Activated naive CD4-positive, alpha-beta T cell treated with anti-CD3 and anti-CD28 coated beads, Interleukin-2, amount 10 ng/mL, durations not matched to agents 5 hours and 36 hours (primary cell): ENCODE data around the gene IRF3. TPM values are rescaled to one million over a fixed set of nuclear protein-coding genes. Genes with fewer than 3 reads are reported as not detected.

Experiments
- microRNA-seq: library from miRNA; unstranded; fragments of <30 nt; microRNA quantifications from one replicate; pipeline ENCODE4 v1.2.0, GENCODE V29; 2022; ENCODE audit warnings: borderline microRNAs expressed, borderline replicate concordance
- total RNA-seq, 2 experiments: library from RNA; stranded (reverse); gene quantifications; one replicate each; pipeline ENCODE4 v1.2.3, GENCODE V29; 2021

Gene IRF3, protein sequence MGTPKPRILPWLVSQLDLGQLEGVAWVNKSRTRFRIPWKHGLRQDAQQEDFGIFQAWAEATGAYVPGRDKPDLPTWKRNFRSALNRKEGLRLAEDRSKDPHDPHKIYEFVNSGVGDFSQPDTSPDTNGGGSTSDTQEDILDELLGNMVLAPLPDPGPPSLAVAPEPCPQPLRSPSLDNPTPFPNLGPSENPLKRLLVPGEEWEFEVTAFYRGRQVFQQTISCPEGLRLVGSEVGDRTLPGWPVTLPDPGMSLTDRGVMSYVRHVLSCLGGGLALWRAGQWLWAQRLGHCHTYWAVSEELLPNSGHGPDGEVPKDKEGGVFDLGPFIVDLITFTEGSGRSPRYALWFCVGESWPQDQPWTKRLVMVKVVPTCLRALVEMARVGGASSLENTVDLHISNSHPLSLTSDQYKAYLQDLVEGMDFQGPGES
- 100 to 1,000 TPM; 148 to 156 TPM for total RNA-seq

DNA sequence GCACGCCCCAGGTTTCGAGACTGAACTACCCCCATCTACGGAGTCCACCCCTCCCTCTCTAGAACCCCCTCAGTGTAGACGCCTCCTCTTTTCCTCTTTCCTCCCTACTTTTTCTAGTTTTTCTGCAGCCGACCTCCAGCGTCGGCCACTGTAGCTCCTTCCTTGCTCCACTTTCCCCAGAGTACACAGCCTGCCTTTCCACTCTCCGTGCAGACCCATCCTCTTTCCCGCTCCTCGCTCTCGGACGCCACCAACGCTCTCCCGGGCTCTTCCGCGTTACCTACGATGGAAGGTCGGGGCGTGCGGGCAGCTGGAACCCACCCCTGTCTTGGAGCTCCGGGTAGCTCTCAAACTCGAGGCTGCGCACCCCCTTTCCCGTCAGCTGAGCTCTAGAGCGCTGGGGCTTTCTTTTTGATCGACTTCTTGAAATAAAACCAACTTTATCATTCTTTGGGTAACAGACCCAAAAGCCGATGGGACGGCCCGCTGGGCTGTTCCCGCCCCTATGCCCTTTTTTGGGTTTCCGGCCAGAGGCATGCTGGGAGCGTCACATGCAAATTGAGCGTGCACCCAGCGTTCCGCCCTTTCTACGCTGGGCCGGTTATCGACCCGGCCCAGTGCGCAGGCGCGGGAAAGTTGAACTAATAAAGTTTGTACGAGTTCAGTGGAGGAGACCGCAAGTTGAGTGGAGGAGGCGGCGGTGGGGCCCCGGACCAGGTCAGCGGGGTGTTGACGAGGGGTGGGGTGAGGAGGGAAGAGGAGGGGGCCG lies at the start of gene IRF3, which contains the start of gene BCL2L12:
TSS of gene IRF3 (minus strand) at position 507 of the 769 bp plus-strand sequence. CDS start 1,019 bp downstream, outside the sequence.
TSS of gene BCL2L12 (plus strand) at position 583 of the 769 bp plus-strand sequence. CDS start 760 bp downstream, outside the sequence.

DNA sequence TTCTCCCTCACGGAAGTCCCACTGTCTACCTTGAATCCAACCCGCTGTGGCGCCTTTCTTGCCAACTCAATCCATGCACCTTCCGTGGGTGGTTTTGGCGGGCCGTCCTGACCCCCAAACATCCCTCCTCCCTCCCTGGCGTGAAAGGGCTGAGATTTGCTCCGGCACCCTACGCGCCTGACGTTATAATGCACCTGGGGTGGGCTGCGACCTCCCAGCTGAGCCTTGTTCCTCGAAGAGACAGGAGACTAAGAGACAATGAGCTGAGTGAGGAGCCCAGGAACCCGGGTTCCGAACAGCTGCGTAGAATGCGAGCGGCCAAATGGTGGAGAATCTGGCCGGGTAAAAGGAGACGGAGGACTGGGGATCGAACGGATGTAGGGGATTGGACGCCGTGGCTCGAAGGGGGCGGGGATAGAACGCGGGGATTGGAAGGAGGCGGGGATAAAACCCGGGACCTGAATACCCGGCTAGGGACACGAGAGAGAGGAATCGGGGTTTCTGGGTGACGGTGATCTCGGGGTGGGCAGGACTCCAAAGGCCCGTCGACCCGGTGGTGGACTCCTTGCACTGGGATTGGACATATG lies 25.1 kb upstream of the IRF3 start, which contains the start of gene CPT1C:
TSS of gene CPT1C (plus strand) at position 461 of the 587 bp plus-strand sequence. CDS start 1,137 bp downstream, outside the sequence.

DNA sequence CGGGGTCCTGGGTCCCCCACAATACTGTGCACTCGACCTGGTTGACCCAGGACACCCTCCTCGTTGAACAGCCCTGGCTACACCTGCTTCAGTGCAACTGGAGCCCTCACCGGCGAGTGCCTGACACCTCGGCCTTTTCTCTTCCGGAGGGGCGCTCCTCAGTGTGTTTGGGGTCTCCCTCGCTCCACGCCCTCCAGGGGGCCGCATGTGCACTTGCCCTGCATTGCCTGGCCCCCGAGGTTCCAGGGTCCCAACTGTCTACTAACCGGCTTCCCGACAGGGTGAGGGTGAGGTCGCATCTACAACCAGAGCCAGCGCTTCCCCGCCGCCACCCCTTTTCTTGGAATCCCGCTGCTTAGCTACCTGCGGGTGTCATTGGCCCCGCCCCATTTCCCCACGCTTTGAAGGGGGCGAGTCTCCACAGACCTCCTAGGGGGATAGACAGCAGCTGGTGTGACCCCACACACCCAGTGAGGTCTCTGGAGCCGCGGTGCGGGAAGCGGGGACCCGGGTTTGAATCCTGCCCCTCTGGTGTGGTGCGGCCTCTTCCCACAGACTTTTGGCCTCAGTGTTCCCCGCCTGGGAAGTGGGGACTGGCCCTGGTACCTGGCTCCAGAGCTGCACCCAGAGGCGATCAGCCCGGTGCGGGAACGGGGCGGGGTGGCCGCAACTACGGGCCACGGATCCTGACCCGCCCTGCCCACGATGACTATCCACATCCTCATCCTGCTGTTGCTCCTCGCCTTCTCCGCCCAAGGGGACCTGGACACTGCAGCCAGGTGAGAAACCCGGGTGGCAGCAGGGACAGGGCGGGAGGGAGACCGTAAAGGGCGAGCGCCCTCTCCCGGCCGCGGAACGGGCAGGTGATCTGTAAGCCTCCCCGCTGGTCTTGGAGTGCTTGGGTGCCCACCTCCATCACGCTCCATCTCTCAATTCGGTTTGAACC lies 23.7 kb upstream of the IRF3 start, which contains the start of gene ADM5:
TSS of gene ADM5 (plus strand) at position 462 of the 946 bp plus-strand sequence. CDS start at position 706, 244 bp downstream.

DNA sequence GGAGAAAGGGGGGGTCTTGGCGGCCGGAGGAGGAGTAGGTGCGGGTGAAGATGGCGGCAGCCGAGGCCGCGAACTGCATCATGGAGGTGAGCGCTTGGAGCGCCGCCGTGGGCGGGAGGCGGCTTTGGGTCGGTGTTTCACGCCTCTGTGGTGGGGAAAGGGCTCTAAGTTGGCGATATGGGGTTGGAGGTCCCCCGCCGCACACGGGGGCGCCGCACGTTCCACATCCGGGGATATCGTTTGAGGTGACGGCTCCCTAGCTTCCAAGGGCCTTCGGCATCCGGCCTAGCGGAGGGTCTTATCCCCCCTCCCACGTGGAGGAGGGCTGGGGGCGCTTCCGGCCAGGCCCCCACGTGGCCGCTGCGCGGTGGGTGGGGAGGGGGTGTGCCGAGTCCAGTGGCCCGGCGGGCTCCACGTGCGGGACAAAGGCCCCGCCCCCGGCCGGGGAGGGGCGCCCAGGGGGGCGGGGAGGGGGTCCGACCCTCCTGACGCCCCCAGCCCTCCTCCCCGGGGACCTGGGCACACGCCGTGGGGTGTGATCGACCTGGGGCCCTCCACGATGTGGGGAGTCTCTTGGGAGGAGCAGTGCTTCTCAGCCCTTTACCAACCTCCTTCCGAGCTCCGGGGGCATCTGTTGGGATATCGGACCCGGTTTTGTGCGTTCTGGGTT lies 11.7 kb upstream of the IRF3 start, which contains the start of gene PRMT1:
TSS of gene PRMT1 (plus strand) at position 41 of the 670 bp plus-strand sequence. CDS start at position 51, 10 bp downstream.

DNA sequence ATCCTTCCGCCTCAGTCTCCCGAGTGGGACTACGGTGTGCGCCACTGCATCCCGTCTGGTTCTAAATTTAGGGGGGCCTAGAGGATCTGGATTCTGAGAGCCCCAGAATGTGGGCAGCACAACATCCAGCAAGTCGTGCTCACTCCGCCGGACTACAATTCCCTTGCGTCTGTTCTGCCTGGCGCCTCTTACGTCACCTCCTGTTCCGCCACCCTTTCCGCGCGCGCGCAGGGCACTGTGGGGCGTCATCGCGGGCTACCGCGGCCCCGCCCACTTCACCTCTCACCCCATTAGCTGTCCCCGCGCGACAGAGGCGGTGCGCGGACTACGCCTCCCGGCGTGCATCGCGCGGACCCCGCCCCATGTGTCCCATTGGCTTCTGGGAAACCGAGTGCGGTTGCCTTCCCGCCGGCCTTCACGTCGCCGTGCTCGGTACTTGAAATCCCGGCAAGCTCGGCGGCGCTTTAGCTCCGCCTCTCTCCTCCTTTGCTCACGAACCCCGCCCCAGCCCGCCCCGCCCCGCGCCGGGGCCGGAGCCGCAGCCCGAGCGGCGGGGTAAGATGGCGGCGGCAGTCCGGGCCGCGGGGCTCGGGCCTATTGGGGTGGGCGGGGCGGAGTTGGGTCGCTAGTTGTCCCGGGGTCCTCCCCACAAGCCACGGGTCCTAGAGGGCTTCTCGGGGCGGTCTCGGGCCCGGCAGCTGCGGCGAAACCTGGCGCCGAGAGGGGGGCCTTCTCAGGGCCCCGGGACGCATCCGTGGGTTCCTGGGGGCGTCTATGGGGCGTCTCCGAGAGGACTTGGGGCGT lies 23.8 kb downstream of the IRF3 start, which contains the start of gene SCAF1:
TSS of gene SCAF1 (plus strand) at position 522 of the 804 bp plus-strand sequence. CDS start 2,818 bp downstream, outside the sequence.

DNA sequence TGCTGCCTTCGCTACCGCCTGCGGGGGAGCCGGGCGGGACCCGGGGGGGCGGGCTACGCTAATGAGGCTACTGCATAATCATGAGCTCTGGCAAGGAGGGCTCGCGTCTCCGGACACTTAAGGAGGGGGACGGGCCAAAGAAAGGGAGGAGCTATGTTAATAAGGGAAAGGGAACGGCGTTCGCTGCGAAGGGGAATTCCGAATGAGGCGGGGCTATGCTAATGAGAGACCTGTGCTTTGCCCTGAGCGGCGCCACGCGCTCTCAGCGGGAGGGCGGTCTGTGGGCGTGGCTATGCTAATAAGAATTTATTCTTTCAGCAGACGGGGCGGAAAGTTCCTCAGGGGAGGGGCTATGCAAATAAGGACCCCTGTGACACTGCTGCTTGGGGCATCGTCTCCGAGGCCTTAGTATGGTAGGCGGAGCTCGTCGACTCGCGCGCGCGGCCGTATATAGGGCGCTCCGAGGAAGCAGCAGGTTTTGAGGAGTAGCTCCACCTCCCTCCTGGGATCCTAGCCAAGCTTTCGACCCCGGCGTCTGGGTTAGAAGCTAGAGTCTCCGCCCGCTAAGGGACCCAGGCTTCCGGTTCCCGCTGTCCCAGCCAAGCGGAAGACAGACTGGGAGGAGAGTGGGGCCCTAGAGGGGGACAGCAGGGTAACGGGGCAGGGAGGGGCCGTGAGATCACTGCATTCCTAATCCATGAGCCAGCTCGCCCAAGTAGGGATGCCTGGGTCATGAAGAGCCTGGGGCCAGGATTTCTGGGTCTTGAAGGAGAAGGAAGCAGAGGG lies 25.4 kb downstream of the IRF3 start, which contains the start of gene RRAS:
TSS of gene RRAS (minus strand) at position 31 of the 786 bp plus-strand sequence. CDS start 45 bp downstream, outside the sequence.

Small RNAs within 50 kb of the gene (microRNA-seq; reads per million reads assigned to microRNA genes)
- gene MIR5088, result not detected

Other genes with a start within 250 kb of the IRF3 start
- 1 to 10 TPM; 1.4 to 1.5 TPM for gene PTH2, start 242.4 kb downstream of the IRF3 start, total RNA-seq
- not detected for gene GFY, start 240.5 kb downstream of the IRF3 start, total RNA-seq
- under 1 TPM; 0.19 to 0.23 TPM for gene SLC17A7, start 224.3 kb downstream of the IRF3 start, total RNA-seq
- 100 to 1,000 TPM; 175 to 179 TPM for gene PIH1D1, start 214.0 kb downstream of the IRF3 start, total RNA-seq
- 10 to 100 TPM; 45.2 to 49.4 TPM for gene ALDH16A1, start 212.6 kb downstream of the IRF3 start, total RNA-seq
- gene FLT3LG, start 191.6 kb downstream of the IRF3 start, total RNA-seq, result 100 to 1,000 TPM; 398 to 423 TPM
- 1,000 to 10,000 TPM; 3,272 to 3,289 TPM for gene RPL13A, start 178.2 kb downstream of the IRF3 start, total RNA-seq
- gene RPS11, start 169.4 kb downstream of the IRF3 start, total RNA-seq, result 1,000 to 10,000 TPM; 3,280 to 3,427 TPM
- gene FCGRT, start 153.2 kb downstream of the IRF3 start, total RNA-seq, result 10 to 100 TPM; 28.0 to 34.5 TPM
- gene RCN3, start 137.9 kb downstream of the IRF3 start, total RNA-seq, result 1 to 10 TPM; 1.8 to 2.6 TPM
- gene NOSIP, start 85.3 kb downstream of the IRF3 start, total RNA-seq, result 100 to 1,000 TPM; 408 to 414 TPM
- gene PRRG2, start 84.5 kb downstream of the IRF3 start, total RNA-seq, result 1 to 10 TPM; 1.8 to 2.2 TPM
- 10 to 100 TPM; 39.3 to 40.8 TPM for gene PRR12, start 74.7 kb downstream of the IRF3 start, total RNA-seq
- gene RRAS, start 25.7 kb downstream of the IRF3 start, total RNA-seq, result 10 to 100 TPM; 13.7 to 13.8 TPM
- 10 to 100 TPM; 53.6 to 55.0 TPM for gene SCAF1, start 23.6 kb downstream of the IRF3 start, total RNA-seq
- 10 to 100 TPM; 47.4 to 50.9 TPM for gene BCL2L12, start 76 bp upstream of the IRF3 start, total RNA-seq
- 100 to 1,000 TPM; 115 to 116 TPM for gene PRMT1, start 11.4 kb upstream of the IRF3 start, total RNA-seq
- gene ADM5, start 23.7 kb upstream of the IRF3 start, total RNA-seq, result 1 to 10 TPM; 4.8 to 5.3 TPM
- gene CPT1C, start 25.3 kb upstream of the IRF3 start, total RNA-seq, result 1 to 10 TPM; 1.3 to 1.6 TPM
- gene TSKS, start 97.4 kb upstream of the IRF3 start, total RNA-seq, result 1 to 10 TPM; 1.2 to 1.7 TPM
- gene AP2A1, start 101.1 kb upstream of the IRF3 start, total RNA-seq, result 10 to 100 TPM; 65.0 to 66.1 TPM
- gene FUZ, start 147.4 kb upstream of the IRF3 start, total RNA-seq, result 10 to 100 TPM; 15.4 to 16.7 TPM
- gene MED25, start 152.4 kb upstream of the IRF3 start, total RNA-seq, result 10 to 100 TPM; 49.9 to 51.3 TPM
- gene PTOV1, start 185.3 kb upstream of the IRF3 start, total RNA-seq, result 10 to 100 TPM; 78.1 to 84.8 TPM
- 100 to 1,000 TPM; 125 to 139 TPM for gene PNKP, start 201.7 kb upstream of the IRF3 start, total RNA-seq
- gene AKT1S1, start 211.5 kb upstream of the IRF3 start, total RNA-seq, result 10 to 100 TPM; 19.8 to 20.9 TPM
- gene TBC1D17, start 211.8 kb upstream of the IRF3 start, total RNA-seq, result 10 to 100 TPM; 44.5 to 49.3 TPM
- 1 to 10 TPM; 2.4 to 3.7 TPM for gene IL4I1, start 231.0 kb upstream of the IRF3 start, total RNA-seq